ENCODE results near the gene TENM3.

- TF ChIP-seq, protein P1, sequence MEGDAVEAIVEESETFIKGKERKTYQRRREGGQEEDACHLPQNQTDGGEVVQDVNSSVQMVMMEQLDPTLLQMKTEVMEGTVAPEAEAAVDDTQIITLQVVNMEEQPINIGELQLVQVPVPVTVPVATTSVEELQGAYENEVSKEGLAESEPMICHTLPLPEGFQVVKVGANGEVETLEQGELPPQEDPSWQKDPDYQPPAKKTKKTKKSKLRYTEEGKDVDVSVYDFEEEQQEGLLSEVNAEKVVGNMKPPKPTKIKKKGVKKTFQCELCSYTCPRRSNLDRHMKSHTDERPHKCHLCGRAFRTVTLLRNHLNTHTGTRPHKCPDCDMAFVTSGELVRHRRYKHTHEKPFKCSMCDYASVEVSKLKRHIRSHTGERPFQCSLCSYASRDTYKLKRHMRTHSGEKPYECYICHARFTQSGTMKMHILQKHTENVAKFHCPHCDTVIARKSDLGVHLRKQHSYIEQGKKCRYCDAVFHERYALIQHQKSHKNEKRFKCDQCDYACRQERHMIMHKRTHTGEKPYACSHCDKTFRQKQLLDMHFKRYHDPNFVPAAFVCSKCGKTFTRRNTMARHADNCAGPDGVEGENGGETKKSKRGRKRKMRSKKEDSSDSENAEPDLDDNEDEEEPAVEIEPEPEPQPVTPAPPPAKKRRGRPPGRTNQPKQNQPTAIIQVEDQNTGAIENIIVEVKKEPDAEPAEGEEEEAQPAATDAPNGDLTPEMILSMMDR (IDR thresholded peaks at IDR 0.05; ENCODE audit: poor library complexity): no peak
- TF ChIP-seq EZH2 (IDR thresholded peaks at IDR 0.05; ENCODE audit: borderline replicate concordance) (no peak), EZH2phosphoT487 (IDR thresholded peaks at IDR 0.05; ENCODE audit: low read depth, severe bottlenecking, unreplicated experiment) (no peak)
These were observed 251.8 kb downstream of the TENM3 start for GRCh38 chr4:182495031-182495430.

Measured in hepatocyte (in vitro differentiated cells).